Central memory CD8-positive, alpha-beta T cell (primary cell): Measurements from ENCODE around the gene OR4F3.
"Not testable (repeated sequence)": the region's sequence is repeated elsewhere in the genome, so short reads cannot be mapped to it uniquely, and the experiment has no call there.

Experiments
- ATAC-seq: fragments of 150-1000 bp; cut with Tn5 transposase; replicated peaks from 2 replicates; pipeline ENCODE4 v1.10.0; 2022; ENCODE audit warnings: mild to moderate bottlenecking, moderate FRiP score, moderate number of reproducible peaks; ENCODE audit not compliant: poor library complexity, severe bottlenecking; ENCODE audit errors: extremely low read depth
- DNase-seq, 2 donors: peaks; one replicate each; pipeline ENCODE4 v3.0.0; 2021; ENCODE audit warnings: low spot score in 2 of 2
- H3K27ac Mint-ChIP-seq: one replicate; pipeline ENCODE4 v1.8.0; 2022; ENCODE audit warnings: low read depth, mild to moderate bottlenecking, moderate library complexity, mixed read lengths
- H3K27me3 Mint-ChIP-seq: one replicate; pipeline ENCODE4 v1.8.0; 2022; ENCODE audit warnings: mixed read lengths
- H3K36me3 Mint-ChIP-seq: one replicate; pipeline ENCODE4 v1.8.0; 2022; ENCODE audit warnings: mild to moderate bottlenecking, moderate library complexity, mixed read lengths; ENCODE audit not compliant: insufficient read depth
- H3K4me1 Mint-ChIP-seq: one replicate; pipeline ENCODE4 v1.8.0; 2022; ENCODE audit warnings: mixed read lengths
- H3K4me3 Mint-ChIP-seq: one replicate; pipeline ENCODE4 v1.8.0; 2022; ENCODE audit warnings: mild to moderate bottlenecking, moderate library complexity, mixed read lengths
- H3K9me3 Mint-ChIP-seq: one replicate; pipeline ENCODE4 v1.8.0; 2022; ENCODE audit warnings: mixed read lengths

The OR4F3 gene

GRCh38 chr5:181366968-181367367, at the start of gene OR4F3:
TSS of gene OR4F3 (plus strand) at chr5:181367268.
- not testable (repeated sequence) for H3K27me3 Mint-ChIP-seq, DNase-seq, H3K9me3 Mint-ChIP-seq, H3K36me3 Mint-ChIP-seq, H3K4me1 Mint-ChIP-seq, H3K4me3 Mint-ChIP-seq, ATAC-seq, H3K27ac Mint-ChIP-seq
